Astrocyte (in vitro differentiated cells and primary cell): ENCODE data around the gene ALG2.

Experiments used
- CTCF ChIP-seq: IDR thresholded peaks from 2 replicates; pipeline ENCODE4 v1.5.1; 2011; ENCODE audit warnings: low read depth, mild to moderate bottlenecking, inconsistent platforms, low read length, moderate library complexity; ENCODE audit not compliant: insufficient read depth
- EZH2 ChIP-seq: IDR thresholded peaks from 2 replicates; pipeline ENCODE4 v1.6.1; 2012; ENCODE audit warnings: mild to moderate bottlenecking, low read length, inconsistent platforms; ENCODE audit not compliant: insufficient read depth

DNA sequence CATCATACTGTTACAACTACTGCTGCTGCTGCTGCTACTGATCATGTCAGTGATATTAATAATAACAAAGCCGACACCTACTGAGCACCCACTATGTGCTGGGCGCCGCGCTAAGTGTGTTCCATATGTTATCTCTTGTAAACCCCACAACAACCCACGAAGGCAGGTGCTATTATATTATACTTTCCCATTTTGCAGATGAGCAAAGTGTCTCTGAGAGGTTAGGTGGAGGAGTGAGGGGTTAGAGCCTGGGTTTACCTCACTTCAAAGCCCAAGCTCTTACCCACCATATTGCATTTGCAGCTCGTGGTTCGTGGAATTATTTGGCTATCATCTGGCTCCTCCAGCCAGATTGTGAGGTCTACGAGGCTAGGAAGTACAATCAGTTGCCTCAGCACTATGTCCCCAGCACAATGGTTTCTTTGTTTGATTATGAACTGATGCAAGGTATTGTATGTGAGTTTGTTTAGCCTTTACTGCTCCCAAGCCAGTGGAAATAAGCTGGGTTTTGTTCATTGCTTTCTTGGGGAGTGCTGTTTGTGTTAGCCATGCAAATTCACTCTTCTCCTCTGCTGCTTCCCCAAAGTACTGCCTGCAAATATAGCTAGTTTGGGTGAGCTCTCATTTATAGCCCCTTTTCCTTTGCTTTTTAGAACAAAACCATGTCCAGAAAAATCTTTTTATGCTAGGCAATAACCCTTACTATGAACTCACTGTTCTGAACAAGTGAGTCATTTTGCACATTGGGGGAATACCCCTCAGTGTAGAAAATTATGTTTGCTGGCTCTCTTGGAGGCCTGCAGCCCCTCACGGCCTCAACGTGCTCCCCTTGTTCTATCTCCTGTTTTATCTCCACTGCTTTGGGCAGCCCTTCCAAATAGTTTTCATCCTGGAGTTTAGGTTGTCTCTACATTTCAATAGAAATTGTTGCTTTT lies 47.9 kb downstream of the ALG2 start:
- TF ChIP-seq CTCF (no peak), EZH2 (no peak)
